Gastroesophageal sphincter (tissue), 4 donors: Measurements from ENCODE around the gene GNPTAB. TPM values are rescaled to one million over a fixed set of nuclear protein-coding genes. Genes with fewer than 3 reads are reported as not detected.

Experiments used
- ATAC-seq: fragments of 150-250 bp; one replicate; pipeline ENCODE4 v1.9.1; 2016; ENCODE audit warnings: mild to moderate bottlenecking, moderate library complexity
- H3K27ac ChIP-seq, 4 donors: fragments of 200-600 bp; sonication (generic) in 3 of 4; 1 replicate in 3 of 4; 2 replicates in 1 of 4; pipeline ENCODE4 v1.5.1; 2016 to 2019
- H3K27me3 ChIP-seq: fragments of 200-600 bp; sonication (generic); one replicate; pipeline ENCODE4 v1.5.1; 2019
- H3K36me3 ChIP-seq, 2 donors: fragments of 200-600 bp; sonication (generic); one replicate each; pipeline ENCODE4 v1.5.1; 2019; ENCODE audit warnings: control low read depth in 1 of 2
- H3K4me1 ChIP-seq, 3 donors: fragments of 200-600 bp; sonication (generic); 1 replicate in 2 of 3; 2 replicates in 1 of 3; pipeline ENCODE4 v1.5.1; 2016 to 2019; ENCODE audit warnings: control low read depth in 2 of 3
- H3K4me3 ChIP-seq, 2 donors: fragments of 200-600 bp; sonication (generic); one replicate each; pipeline ENCODE4 v1.5.1; 2019; ENCODE audit warnings: mild to moderate bottlenecking in 1 of 2, moderate library complexity in 1 of 2
- H3K9me3 ChIP-seq, 3 donors: fragments of 200-600 bp; sonication (generic); one replicate each; pipeline ENCODE4 v1.5.1; 2017 to 2019; ENCODE audit warnings: control low read depth in 2 of 3
- EP300 ChIP-seq: sonication (generic); formaldehyde crosslinking; IDR thresholded peaks from one replicate; pipeline ENCODE4 v1.6.1; 2017; ENCODE audit warnings: antibody characterized with exemption, mild to moderate bottlenecking
- POLR2A ChIP-seq, 2 donors: fragments of 450-650 bp; IDR thresholded peaks; one replicate each; pipeline ENCODE4 v1.6.1; 2017; ENCODE audit warnings: antibody characterized with exemption in 2 of 2, mild to moderate bottlenecking in 2 of 2, moderate library complexity in 1 of 2
- POLR2AphosphoS5 ChIP-seq: sonication (generic); formaldehyde crosslinking; IDR thresholded peaks from one replicate; pipeline ENCODE4 v1.6.1; 2017; ENCODE audit warnings: antibody characterized with exemption
- WGBS, 2 donors: methylation state at CpG; one replicate each; pipeline ENCODE4 v1.1.5; 2018; ENCODE audit warnings: low coverage in 1 of 2; 5-methylcytosine and 5-hydroxymethylcytosine counted together
- total RNA-seq, 4 donors: library from RNA; depleted of rRNA; stranded (reverse); fragments of >200 nt; gene quantifications; one replicate each; pipeline ENCODE4 v1.1.0, GENCODE V29; 2016
- TF ChIP-seq, protein P1 (sequence below), 4 experiments: fragments of 200-600 bp in 2 of 4; fragments of 450-650 bp in 2 of 4; sonication (generic) in 1 of 4; IDR thresholded peaks; one replicate each; pipeline ENCODE4 v1.5.1; 2017 to 2019; ENCODE audit warnings: antibody characterized with exemption in 4 of 4, mild to moderate bottlenecking in 2 of 4, moderate library complexity in 2 of 4

GNPTAB gene
- 10 to 100 TPM; 25.8 to 43.2 (median 36.3) TPM for total RNA-seq

DNA sequence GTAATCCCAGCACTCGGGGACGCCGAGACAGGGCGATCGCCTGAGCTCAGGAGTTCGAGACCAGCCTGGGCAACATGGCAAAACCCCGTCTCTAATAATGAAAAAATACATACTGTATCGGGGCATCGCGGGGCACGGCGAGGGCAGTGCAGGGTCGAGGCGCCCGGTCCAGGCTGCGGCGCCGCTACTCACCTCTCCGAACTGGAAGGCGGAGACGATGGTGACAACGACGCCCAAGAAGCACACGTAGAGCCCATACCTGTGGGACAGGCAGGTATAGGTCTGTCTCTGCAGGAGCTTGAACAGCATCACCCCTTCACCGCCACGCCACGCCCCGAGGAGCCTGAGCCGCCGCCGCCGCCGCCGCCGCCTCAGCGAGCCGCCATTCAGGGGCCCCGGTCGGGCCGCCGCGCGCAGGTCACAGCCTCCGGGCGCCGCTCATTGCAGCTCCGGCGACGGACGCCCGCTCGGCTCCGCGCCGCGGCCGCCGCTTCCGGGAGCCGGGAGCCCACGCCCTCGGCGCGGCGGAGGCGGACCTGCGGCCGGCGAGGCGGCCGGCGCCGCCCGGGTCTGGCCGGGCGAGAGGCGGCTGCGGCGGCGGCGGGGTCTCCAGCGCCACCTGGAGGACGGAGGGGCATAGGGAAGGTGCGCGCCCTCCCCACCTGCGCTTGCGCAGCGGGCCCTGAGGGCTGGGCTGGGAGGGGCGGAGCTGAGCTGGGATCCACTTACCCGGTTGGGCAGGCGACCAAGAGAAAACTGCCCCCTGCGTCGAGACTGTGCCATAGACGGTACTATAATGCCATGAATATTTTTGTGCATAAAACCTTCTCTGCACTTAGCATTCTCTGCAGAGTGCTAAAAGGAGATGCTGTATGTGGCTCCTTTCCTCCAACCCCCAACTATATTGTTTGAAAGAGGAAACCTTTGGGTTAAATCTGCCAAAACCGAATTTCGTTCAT, at the start of gene GNPTAB:
GNPTAB (minus strand) TSS at position 593 of the 959 bp plus-strand sequence; CDS start at position 309, 284 bp downstream.
- H3K4me1 ChIP-seq, result peaks cover 0 to 40% (median 4%) of the 10 kb centered on the region in 3 donors
- no peaks in the 10 kb centered on the region for H3K9me3 ChIP-seq
- H3K4me3 ChIP-seq, result peak within 1 kb of the TSS; percentile 93 to 95

DNA sequence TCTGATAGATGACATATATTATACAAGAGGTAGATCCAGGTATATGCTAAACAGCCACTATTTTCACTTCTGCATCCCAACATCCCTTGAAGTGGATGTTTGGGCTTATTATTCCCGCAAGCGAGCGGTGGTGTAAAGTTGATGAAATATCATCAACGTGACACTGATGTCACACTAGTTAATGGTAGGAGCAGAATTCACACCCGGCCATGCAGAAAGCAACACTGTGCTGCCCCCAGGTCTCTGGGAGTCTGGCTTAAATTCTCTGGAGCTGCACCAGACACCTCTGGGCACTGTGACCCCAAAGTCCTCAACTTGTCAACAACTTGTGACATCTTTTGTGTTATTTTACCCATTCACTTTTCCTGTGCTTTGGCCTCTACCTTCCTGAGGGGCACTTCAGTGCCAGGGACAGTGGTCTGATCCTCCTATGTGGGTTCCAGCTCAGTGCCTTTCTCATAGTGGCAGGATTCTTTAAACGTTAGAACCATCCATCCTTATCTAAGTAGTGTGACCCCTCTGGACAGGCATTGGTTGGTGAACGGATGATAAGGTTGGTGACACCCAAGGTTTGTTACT, 47.6 kb upstream of the GNPTAB start:
- no peak for ATAC-seq
- Histone ChIP-seq H3K9me3 (no peaks in the 10 kb centered on the region), H3K4me1 (peaks cover 0 to 37% (median 0%) of the 10 kb centered on the region in 3 donors), H3K27ac (peak overlapping the region in 3 of 4 donors; percentile 96 to 99 (median 98)), H3K4me3 (peak overlapping the region; percentile 72 to 95), H3K36me3 (peaks cover 0 to under 1% of the 10 kb centered on the region in 2 donors), H3K27me3 (no peaks in the 10 kb centered on the region)
- no peak for TF ChIP-seq EP300
- TF ChIP-seq POLR2AphosphoS5, result no peak
- no peak for TF ChIP-seq POLR2A (IDR thresholded peaks at IDR 0.05)
- TF ChIP-seq, protein P1, sequence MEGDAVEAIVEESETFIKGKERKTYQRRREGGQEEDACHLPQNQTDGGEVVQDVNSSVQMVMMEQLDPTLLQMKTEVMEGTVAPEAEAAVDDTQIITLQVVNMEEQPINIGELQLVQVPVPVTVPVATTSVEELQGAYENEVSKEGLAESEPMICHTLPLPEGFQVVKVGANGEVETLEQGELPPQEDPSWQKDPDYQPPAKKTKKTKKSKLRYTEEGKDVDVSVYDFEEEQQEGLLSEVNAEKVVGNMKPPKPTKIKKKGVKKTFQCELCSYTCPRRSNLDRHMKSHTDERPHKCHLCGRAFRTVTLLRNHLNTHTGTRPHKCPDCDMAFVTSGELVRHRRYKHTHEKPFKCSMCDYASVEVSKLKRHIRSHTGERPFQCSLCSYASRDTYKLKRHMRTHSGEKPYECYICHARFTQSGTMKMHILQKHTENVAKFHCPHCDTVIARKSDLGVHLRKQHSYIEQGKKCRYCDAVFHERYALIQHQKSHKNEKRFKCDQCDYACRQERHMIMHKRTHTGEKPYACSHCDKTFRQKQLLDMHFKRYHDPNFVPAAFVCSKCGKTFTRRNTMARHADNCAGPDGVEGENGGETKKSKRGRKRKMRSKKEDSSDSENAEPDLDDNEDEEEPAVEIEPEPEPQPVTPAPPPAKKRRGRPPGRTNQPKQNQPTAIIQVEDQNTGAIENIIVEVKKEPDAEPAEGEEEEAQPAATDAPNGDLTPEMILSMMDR (IDR thresholded peaks at IDR 0.05), result no peak
- WGBS, 2 donors, result 25 to 27% methylated on average over 7 of the region's 7 CpGs

More for the DNA sequence above, at the start of gene GNPTAB:
- peak within 1 kb of the TSS; percentile 58 to 90 (median 88) for H3K27ac ChIP-seq
- peak; percentile 98 for ATAC-seq
- H3K36me3 ChIP-seq, result no peaks in the 10 kb centered on the region
- 0% methylated on average over 1 to 20 of the region's 96 CpGs for WGBS, 2 donors
- H3K27me3 ChIP-seq, result no peaks in the 10 kb centered on the region
- TF ChIP-seq POLR2AphosphoS5 (peak; percentile 39), EP300 (no peak), POLR2A (IDR thresholded peaks at IDR 0.05) (peak; percentile 54 to 61)
- TF ChIP-seq, protein P1 (IDR thresholded peaks at IDR 0.05), result peak; percentile 53 to 89 (median 86)

DNA sequence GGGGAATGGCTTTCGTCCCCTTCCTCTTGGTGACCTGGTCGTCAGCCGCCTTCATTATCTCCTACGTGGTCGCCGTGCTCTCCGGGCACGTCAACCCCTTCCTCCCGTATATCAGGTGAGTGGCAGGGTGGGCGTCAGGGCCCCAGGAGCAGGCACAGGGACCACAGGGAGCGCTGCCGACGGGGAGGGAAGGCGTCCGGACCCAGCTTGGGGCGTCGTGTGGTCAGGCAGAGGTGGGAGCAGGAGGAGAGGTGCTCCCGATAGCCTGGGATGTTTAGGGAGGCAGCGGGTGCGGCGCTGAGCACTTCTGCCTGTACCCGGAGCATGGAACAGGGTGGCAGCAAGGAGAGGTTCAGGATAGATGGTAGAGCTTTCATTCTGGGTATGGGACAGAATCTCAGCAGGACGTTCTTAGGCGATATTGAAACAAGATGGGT, 47.1 kb upstream of the GNPTAB start:
- WGBS, 2 donors, result 0 to 3% methylated on average over 1 to 7 of the region's 24 CpGs
- no peaks in the 10 kb centered on the region for H3K36me3 ChIP-seq

DNA sequence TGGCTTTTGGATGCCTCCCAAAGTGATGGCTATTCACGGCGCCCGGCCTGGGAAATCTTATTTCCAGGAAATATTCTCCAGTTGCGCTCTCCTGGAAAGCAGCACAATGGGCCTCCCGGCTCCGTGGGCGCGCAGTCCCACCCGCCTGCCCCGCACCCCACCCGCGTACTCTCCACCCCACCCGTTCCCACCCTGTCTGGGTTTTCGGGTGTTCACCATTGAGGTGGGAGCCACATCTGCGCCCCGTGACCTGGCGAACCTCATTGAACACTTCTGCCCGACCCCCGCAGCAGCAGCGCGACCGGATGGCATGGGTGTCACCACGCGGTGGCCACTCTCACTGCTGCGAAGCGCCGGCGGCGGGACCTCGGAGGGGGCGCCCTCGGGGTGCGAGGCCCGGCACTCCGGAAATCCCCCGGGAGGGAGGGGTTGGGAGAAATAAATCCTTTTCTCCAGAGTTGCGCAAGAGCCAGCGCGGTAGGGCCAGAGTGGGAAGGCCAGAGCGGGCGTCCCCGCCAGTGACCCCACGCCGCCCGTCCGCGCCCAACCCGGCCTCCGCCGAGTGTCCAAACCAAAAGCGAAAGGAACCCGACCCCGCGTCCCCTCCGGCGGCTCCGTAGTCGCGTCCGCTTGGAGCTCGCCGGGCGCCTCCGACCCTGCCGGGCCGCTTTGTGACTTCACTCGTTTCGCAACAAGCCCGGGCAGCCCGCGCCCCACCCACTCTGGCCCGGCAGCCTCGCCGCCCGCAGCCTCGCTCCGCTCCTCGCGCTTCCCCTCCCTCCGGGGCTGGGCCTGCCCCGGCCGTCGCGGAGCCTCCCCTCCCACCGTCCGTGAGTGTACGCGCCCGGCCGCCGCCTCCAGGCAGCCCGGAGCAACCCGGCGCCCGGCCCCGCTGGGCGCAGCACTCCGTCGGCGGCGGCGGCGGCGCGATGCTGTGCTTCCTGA, 46.4 kb upstream of the GNPTAB start, which contains the start of gene DRAM1:
DRAM1 (plus strand) TSS at position 720 of the 945 bp plus-strand sequence; CDS start at position 930, 210 bp downstream.
- H3K27me3 ChIP-seq, result no peaks in the 10 kb centered on the region
- peak within 1 kb of the TSS; percentile 90 to 99 (median 97) for H3K27ac ChIP-seq
- H3K36me3 ChIP-seq, result no peaks in the 10 kb centered on the region
- no peaks in the 10 kb centered on the region for H3K9me3 ChIP-seq
- TF ChIP-seq POLR2AphosphoS5 (peak; percentile 90), EP300 (no peak), POLR2A (IDR thresholded peaks at IDR 0.05) (peak; percentile 86 to 87)
- TF ChIP-seq, protein P1 (IDR thresholded peaks at IDR 0.05), result peak in 2 of 4 experiments; percentile 4 to 37
- peak; percentile 96 for ATAC-seq
- WGBS, 2 donors, result 0% methylated on average over 9 of the region's 105 CpGs; no CpG with 5 or more reads in 1 of the 2 donors
- H3K4me1 ChIP-seq, result peaks cover 0 to 37% (median 0%) of the 10 kb centered on the region in 3 donors
- H3K4me3 ChIP-seq, result peak within 1 kb of the TSS; percentile 72 to 95

More for the DNA sequence above, 47.1 kb upstream of the GNPTAB start:
- Histone ChIP-seq H3K4me3 (peak overlapping the region; percentile 72 to 95), H3K4me1 (peaks cover 0 to 37% (median 0%) of the 10 kb centered on the region in 3 donors), H3K27me3 (no peaks in the 10 kb centered on the region), H3K27ac (peak overlapping the region; percentile 90 to 99 (median 97)), H3K9me3 (no peaks in the 10 kb centered on the region)
- no peak for TF ChIP-seq POLR2AphosphoS5
- TF ChIP-seq POLR2A (IDR thresholded peaks at IDR 0.05), result no peak
- TF ChIP-seq, protein P1 (IDR thresholded peaks at IDR 0.05), result no peak
- no peak for TF ChIP-seq EP300
- peak; percentile 25 for ATAC-seq
